ENCODE measurements around the gene SIGLEC15. TPM values are rescaled to one million over a fixed set of nuclear protein-coding genes. Genes with fewer than 3 reads are reported as not detected.

The SIGLEC15 gene, protein sequence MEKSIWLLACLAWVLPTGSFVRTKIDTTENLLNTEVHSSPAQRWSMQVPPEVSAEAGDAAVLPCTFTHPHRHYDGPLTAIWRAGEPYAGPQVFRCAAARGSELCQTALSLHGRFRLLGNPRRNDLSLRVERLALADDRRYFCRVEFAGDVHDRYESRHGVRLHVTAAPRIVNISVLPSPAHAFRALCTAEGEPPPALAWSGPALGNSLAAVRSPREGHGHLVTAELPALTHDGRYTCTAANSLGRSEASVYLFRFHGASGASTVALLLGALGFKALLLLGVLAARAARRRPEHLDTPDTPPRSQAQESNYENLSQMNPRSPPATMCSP
- not detected for total RNA-seq

DNA sequence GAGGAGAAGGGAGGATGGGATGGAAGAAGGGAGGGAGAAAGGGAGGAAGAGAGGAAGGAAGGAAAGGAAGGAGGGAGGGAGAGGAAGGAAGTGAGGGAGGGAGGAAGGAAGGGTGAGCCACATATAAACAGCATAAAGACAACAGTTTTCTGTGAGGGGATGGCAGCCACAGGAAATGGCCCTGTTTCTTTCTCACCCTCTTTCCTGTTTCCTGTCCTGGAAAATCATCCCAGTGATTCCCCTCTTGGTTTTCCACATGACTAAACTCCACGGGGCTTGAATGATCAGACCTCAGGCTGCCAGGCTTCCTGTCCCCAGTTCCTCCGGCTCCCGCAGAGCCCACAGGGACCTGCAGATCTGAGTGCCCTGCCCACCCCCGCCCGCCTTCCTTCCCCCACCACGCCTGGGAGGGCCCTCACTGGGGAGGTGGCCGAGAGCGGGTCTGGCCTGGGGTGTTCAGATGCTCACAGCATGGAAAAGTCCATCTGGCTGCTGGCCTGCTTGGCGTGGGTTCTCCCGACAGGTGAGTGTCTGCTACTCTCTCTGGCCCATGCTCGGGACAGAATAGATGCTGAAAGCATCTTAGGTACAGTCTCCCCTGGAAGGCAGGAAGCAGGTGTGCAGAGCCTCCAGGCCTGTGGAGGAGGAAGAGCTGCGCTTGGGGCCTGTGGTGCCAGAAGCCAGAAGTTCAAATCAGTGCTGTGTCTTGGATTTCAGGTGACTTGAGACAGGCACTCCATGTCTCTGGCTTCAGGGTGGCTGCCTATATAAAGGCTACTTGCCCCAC lies at the start of gene SIGLEC15:
Gene SIGLEC15 (plus strand): TSS at position 418 of the 787 bp plus-strand sequence. CDS start 54 bp downstream, at position 472.
- peaks cover 25% of the 10 kb centered on the region for H3K4me1 Mint-ChIP-seq
- H3K9me3 Mint-ChIP-seq = peaks cover 1% of the 10 kb centered on the region
- ATAC-seq (ENCODE audit: low read depth) (peak; percentile 34), DNase-seq (no peak)
- H3K27me3 Mint-ChIP-seq = peaks cover 15% of the 10 kb centered on the region
- no peaks in the 10 kb centered on the region for H3K36me3 Mint-ChIP-seq
- no peak within 1 kb of the TSS for H3K4me3 Mint-ChIP-seq
- peak within 1 kb of the TSS; percentile 40 for H3K27ac Mint-ChIP-seq
- POLR2A ChIA-PET = no interaction called here

DNA sequence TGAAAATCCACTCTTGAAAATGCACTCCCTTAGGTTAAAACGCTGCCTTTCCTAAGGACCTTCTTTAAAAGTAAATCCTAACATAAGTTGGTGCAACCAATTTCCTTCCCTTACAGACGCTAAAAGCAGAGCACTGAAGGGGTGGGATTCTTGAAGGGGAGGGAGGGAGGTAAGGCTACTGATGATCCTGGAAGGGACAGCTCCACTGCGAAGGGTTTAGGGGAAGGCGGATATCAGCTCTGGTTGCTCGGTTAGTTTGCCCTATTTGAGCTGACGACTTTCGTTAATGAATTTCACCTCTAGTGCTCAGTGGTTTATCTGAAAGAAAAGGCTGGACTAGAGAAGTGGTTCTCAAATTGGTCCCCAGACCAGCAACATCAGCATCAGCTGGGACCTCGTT lies 49.7 kb upstream of the SIGLEC15 start:
- POLR2A ChIA-PET = interaction anchor here (0.6 kb wide), 1 partner anchor 100 kb away, joined by 3 read pairs; no protein-coding TSS in a partner anchor
- peaks cover 2% of the 10 kb centered on the region for H3K36me3 Mint-ChIP-seq
- ATAC-seq (ENCODE audit: low read depth) = no peak
- peak overlapping the region; percentile 78 for H3K4me3 Mint-ChIP-seq
- H3K9me3 Mint-ChIP-seq = peaks cover 1% of the 10 kb centered on the region
- H3K27me3 Mint-ChIP-seq = peaks cover 53% of the 10 kb centered on the region
- peaks cover 19% of the 10 kb centered on the region for H3K4me1 Mint-ChIP-seq
- DNase-seq = no peak
- H3K27ac Mint-ChIP-seq = no peak overlapping the region

DNA sequence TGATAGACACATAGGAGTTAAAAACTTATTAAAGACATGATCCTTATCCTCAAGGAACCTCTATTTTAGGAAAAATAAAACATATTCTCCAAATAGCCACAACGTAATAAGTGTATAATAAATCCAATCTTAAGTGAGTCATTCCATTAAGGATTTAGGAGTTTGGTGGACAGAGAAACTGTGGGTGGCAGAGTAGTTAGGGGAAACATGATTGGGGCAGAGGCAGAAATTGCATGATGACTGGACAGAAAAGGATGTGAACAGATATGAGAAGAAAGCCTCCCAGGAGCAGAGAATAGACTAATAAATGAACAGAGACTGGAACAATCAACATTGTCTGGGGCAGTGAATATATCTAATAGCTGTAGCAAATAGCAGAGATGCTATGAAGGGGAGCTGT lies 48.1 kb upstream of the SIGLEC15 start:
- H3K4me3 Mint-ChIP-seq = no peak overlapping the region
- H3K36me3 Mint-ChIP-seq = peaks cover 2% of the 10 kb centered on the region
- POLR2A ChIA-PET = no interaction called here
- ATAC-seq (ENCODE audit: low read depth) (no peak), DNase-seq (no peak)
- H3K9me3 Mint-ChIP-seq = no peaks in the 10 kb centered on the region
- H3K27ac Mint-ChIP-seq = no peak overlapping the region
- H3K4me1 Mint-ChIP-seq = peaks cover 15% of the 10 kb centered on the region
- peaks cover 41% of the 10 kb centered on the region for H3K27me3 Mint-ChIP-seq

DNA sequence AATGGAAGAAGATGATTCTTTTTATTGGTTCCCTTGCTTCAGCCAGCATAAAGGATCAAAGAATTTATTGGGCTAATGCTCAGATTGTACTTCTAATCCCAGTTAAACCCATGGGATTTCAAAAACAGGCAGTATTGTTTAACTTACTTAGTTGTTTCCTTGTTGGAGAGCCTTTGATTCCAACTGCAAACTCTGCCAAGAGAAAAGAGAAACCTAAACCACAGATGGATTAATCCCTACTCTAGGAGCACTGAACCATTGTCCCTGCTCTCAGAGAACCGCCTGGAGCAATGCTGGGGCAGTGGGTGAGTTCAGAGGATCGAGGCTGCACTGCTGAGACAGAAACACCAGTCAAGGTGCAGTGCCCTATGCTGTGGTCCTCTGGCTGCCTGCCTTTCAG lies 44.9 kb upstream of the SIGLEC15 start:
- ATAC-seq (ENCODE audit: low read depth) = no peak

DNA sequence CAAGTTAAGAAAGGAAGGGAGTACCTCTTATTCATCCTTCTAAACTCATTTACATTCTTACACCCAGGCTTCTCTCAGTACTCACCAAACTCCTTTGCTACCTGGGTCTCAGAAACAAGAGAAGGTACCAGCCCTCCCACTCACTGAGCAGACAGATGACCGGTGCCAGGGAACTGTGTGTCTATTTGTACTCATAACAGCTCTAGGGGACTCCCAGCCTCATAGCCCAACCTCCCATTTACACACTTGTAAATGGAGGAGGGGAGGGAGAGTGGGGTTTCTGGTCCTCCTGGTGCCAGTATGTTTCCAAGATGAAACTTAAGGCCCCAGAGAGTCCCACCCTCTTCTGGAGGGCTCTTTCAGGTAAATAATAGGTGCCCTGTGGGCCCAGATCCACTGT lies 42.8 kb upstream of the SIGLEC15 start:
- Mint-ChIP-seq H3K27me3 (peaks cover 22% of the 10 kb centered on the region), H3K36me3 (no peaks in the 10 kb centered on the region)
- POLR2A ChIA-PET = no interaction called here

More for the DNA sequence above, 44.9 kb upstream of the SIGLEC15 start:
- peaks cover 2% of the 10 kb centered on the region for H3K36me3 Mint-ChIP-seq
- DNase-seq = no peak
- POLR2A ChIA-PET = no interaction called here
- peaks cover 43% of the 10 kb centered on the region for H3K27me3 Mint-ChIP-seq
- H3K4me1 Mint-ChIP-seq = peaks cover 11% of the 10 kb centered on the region
- no peak overlapping the region for H3K4me3 Mint-ChIP-seq
- H3K9me3 Mint-ChIP-seq = no peaks in the 10 kb centered on the region
- no peak overlapping the region for H3K27ac Mint-ChIP-seq

DNA sequence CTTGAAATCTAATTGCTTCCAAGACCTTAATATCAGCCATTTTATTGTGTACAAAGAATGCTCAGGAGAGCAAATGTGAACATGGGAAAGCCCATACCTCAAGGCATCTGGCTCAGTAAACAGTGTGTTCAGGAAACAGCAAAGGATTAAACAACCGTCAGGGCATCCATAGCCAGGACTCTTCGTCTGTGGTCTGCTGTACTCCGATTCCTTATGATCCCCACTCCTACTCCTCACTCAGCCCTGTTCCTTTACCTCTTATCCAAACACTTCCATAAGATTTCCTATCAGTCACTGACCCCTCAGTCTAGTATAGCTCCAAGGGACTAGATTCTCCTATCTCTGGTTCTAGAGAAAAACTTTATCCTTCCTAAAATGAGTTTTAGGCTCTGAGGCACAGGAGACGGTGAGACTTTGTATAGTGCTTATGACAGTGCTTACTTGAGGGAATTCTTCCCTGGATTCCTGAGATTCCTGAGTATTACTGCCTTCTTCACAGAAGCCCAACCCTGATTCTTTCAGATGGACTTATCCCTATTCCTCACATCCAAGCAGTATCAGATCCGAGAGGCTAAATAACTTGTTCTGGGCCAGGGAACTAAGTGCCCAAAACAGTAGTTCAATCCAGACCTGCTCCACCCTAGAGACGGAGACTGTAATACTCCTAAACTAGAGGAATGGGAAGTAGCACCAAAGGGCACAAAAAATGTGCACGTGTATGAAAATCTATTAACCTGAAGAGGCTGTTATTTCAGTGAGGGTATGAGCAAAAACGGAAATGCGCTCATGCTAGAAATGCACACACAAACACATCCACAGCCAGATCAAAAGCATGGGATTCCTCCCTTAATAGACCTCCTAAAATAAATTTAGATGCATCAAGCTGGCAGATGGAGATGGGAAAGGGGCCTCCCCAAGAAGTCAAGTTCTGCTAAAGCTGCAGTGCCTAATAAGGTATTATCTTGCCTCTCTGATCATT lies 42.1 kb upstream of the SIGLEC15 start:
- POLR2A ChIA-PET = no interaction called here
- Mint-ChIP-seq H3K36me3 (no peaks in the 10 kb centered on the region), H3K27me3 (peaks cover 20% of the 10 kb centered on the region), H3K4me3 (no peak overlapping the region), H3K27ac (no peak overlapping the region), H3K4me1 (peaks cover 11% of the 10 kb centered on the region), H3K9me3 (no peaks in the 10 kb centered on the region)
- DNase-seq (no peak), ATAC-seq (ENCODE audit: low read depth) (no peak)

More for the DNA sequence above, 42.8 kb upstream of the SIGLEC15 start:
- ATAC-seq (ENCODE audit: low read depth) (no peak), DNase-seq (no peak)
- Mint-ChIP-seq H3K27ac (no peak overlapping the region), H3K4me1 (peaks cover 11% of the 10 kb centered on the region), H3K4me3 (no peak overlapping the region), H3K9me3 (no peaks in the 10 kb centered on the region)

DNA sequence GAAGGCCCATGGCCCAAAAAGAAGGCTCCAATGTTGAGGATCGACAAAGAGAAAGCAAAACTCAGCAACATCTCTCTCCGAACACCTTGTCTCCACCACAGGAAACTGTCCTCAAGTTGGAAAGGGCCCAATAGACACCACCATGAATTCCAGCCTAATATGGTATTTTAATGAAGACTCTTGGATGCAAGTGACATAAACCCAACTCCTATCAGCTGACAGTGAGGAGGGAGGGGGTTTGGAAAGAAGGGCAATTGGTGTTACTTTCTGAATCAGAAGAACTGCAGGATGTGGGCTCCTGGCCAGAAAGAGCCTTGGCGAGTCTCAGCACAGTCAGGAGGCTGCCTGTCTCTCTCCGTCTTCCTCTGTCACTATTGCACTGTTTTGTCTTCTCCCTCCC lies 40.3 kb upstream of the SIGLEC15 start:
- ATAC-seq (ENCODE audit: low read depth) = peak; percentile 92
- peak overlapping the region; percentile 40 for H3K4me3 Mint-ChIP-seq
- H3K9me3 Mint-ChIP-seq = no peaks in the 10 kb centered on the region
- peak overlapping the region; percentile 79 for H3K27ac Mint-ChIP-seq
- POLR2A ChIA-PET = no interaction called here
- H3K4me1 Mint-ChIP-seq = peaks cover 11% of the 10 kb centered on the region
- H3K27me3 Mint-ChIP-seq = peaks cover 13% of the 10 kb centered on the region
- H3K36me3 Mint-ChIP-seq = no peaks in the 10 kb centered on the region
- DNase-seq = no peak

DNA sequence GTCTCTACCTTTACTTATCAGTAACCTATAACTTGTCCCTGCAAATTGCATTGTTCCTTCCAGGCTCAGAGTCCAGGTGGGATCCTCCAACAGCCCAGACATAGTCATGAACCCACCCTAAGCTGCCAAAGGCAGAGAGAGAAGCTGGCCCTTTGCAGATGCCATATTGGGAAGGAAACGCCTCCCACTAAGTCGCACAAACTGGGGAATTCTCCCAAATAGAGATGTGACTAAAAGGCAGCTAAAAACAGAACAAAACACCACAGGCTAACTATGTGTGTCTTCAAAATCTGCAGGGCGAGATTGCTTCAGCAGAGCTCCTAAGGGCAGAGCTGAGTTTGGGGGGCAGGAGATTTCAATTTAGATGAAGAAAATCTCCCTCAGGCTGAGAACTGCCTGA lies 38.5 kb upstream of the SIGLEC15 start:
- no peak overlapping the region for H3K27ac Mint-ChIP-seq
- DNase-seq (no peak), ATAC-seq (ENCODE audit: low read depth) (no peak)
- peaks cover 13% of the 10 kb centered on the region for H3K27me3 Mint-ChIP-seq
- H3K36me3 Mint-ChIP-seq = no peaks in the 10 kb centered on the region
- peaks cover 11% of the 10 kb centered on the region for H3K4me1 Mint-ChIP-seq
- POLR2A ChIA-PET = no interaction called here
- H3K9me3 Mint-ChIP-seq = peaks cover 2% of the 10 kb centered on the region
- no peak overlapping the region for H3K4me3 Mint-ChIP-seq

DNA sequence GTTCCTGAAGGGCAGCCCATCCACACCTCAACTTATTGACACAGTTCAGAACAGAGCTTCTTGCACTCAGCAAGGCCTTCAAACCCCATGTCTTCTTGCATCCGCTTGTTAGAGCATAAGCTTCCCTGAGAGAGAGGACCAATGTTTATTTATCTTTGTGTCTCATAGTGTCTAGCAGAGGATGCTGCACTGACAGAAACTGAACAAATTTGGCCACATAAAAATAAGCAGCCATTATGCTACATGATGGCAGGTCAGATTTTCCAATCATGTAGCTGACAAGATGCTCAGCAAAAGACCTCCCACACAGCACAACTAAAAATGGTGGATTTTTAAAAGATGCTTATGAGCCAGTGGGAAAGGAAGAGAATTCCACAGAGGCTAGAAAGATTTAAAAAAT lies 38.1 kb upstream of the SIGLEC15 start:
- ATAC-seq (ENCODE audit: low read depth) (no peak), DNase-seq (no peak)
- Mint-ChIP-seq H3K36me3 (no peaks in the 10 kb centered on the region), H3K27me3 (peaks cover 13% of the 10 kb centered on the region), H3K4me3 (no peak overlapping the region), H3K27ac (no peak overlapping the region), H3K9me3 (peaks cover 2% of the 10 kb centered on the region), H3K4me1 (peaks cover 11% of the 10 kb centered on the region)
- POLR2A ChIA-PET = interaction anchor here (0.7 kb wide), 1 partner anchor 14 kb away, joined by 4 read pairs; no protein-coding TSS in a partner anchor

DNA sequence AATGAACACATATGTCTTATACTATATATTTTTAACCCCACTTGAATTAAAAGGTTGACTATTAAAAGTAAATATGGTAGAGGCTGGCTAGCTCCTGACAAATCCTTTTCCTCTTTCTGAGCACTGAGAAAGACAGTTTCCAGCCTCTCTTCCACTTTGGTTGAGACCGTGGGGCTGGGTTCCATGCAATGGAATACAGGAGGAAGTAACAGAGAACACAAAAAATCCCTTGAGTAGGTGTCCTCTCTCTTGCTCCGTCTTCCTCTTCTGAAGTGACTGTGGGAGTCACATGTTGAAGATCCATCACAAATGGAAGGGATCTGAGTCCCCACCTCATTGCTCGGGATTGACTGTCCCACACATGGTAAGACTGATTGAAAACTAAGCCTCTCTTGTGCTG lies 36.6 kb upstream of the SIGLEC15 start:
- Mint-ChIP-seq H3K4me1 (peaks cover 11% of the 10 kb centered on the region), H3K4me3 (no peak overlapping the region), H3K9me3 (peaks cover 5% of the 10 kb centered on the region), H3K27me3 (peaks cover 2% of the 10 kb centered on the region), H3K36me3 (no peaks in the 10 kb centered on the region), H3K27ac (no peak overlapping the region)
- ATAC-seq (ENCODE audit: low read depth) = no peak
- POLR2A ChIA-PET = no interaction called here
- DNase-seq = no peak

DNA sequence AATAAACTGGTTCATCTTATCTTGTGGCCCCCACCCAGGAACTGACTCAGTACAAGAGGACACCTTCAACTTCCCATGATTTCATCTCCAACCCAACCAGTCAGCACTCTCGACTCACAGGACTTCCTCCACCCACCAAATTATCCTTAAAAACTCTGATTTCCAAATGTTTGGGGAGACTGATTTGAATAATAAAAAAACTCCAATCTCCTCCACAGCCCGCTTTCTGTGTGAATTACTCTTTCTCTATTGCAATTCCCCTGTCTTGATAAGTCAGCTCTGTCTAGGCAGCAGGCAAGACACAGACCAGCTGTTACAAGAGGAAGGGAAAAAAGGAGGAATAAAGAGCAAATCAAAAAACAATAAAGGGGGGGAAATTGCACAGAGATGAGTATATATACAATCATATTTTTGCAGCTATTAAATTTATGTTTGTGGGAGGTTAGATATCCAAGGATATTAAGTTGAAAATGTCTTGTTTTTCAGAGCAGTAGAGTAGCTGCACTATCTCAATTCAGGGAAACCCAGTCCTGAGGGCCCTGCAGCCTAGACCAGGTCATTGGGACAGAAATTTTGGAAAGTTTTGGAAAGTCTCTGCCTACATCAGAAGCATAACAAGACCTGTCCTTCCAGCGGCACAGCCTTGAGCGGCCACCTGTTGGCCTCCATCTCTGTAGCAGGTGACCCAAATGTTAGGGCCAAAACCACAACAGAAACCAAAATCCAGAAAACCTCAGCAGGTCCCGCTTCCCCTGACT lies 32.8 kb upstream of the SIGLEC15 start:
- no peak for DNase-seq
- Mint-ChIP-seq H3K27ac (no peak overlapping the region), H3K9me3 (peaks cover 5% of the 10 kb centered on the region), H3K36me3 (no peaks in the 10 kb centered on the region), H3K27me3 (peaks cover 2% of the 10 kb centered on the region), H3K4me1 (no peaks in the 10 kb centered on the region), H3K4me3 (no peak overlapping the region)
- POLR2A ChIA-PET = no interaction called here
- ATAC-seq (ENCODE audit: low read depth) = no peak

DNA sequence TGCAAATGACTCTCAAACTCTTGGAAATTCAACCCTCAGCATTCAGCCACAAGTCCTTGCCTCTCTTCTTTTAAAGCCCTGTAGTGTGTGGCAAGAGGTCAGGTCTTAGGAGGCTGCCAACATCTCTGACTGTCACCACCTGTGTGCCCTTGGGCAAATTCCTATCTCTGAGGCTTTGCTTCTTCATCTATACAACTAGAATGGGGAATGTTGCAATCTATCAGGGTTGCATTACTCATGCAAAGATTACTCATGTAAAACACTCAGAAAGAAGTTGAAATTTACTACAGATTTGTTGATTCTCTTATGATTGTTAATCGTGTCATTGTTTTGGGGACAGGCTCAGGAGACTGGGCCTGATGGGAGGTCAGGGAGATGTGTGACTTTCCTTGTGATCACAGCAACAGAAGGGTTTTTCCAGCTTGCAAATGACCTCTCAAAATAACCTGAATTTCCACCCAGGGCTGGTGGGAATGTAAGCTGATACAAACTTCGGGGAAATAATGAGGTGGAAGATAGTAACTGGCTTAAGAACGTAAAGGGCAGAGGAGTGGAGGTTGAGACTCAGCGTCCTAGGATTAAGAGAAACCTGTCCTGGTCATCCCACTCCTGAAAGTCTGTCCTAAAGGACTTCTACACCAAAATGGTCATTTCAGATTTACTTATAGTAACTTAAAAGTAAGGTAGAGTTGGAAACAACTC lies 32.1 kb upstream of the SIGLEC15 start:
- POLR2A ChIA-PET = no interaction called here
- DNase-seq (no peak), ATAC-seq (ENCODE audit: low read depth) (no peak)
- H3K36me3 Mint-ChIP-seq = no peaks in the 10 kb centered on the region
- H3K27ac Mint-ChIP-seq = no peak overlapping the region
- H3K27me3 Mint-ChIP-seq = peaks cover 6% of the 10 kb centered on the region
- no peak overlapping the region for H3K4me3 Mint-ChIP-seq
- peaks cover 5% of the 10 kb centered on the region for H3K9me3 Mint-ChIP-seq
- no peaks in the 10 kb centered on the region for H3K4me1 Mint-ChIP-seq

Data from activated naive CD8-positive, alpha-beta T cell treated with anti-CD3 and anti-CD28 coated beads, Interleukin-2, amount 10 ng/mL, durations not matched to agents 7 days and 5 days (primary cell).